ENCODE data around the gene PGAP6. TPM values are rescaled to one million over a fixed set of nuclear protein-coding genes. Genes with fewer than 3 reads are reported as not detected.

PGAP6 gene
- total RNA-seq, 1 donor = 54.3 TPM

Other genes starting within 250 kb of the PGAP6 start
- gene NPRL3, start 243.3 kb downstream of the PGAP6 start, total RNA-seq = 10.1 and 10.6 TPM in 2 replicates
- gene HBZ, start 229.3 kb downstream of the PGAP6 start, total RNA-seq = not detected in 2 replicates
- gene HBM, start 216.0 kb downstream of the PGAP6 start, total RNA-seq = not detected in 2 replicates
- gene HBA2, start 209.1 kb downstream of the PGAP6 start, total RNA-seq = not detected in 2 replicates
- gene HBA1, start 205.3 kb downstream of the PGAP6 start, total RNA-seq = not detected in 2 replicates
- not detected in 2 replicates for gene HBQ1, start 201.5 kb downstream of the PGAP6 start, total RNA-seq
- 44.8 and 46.0 TPM in 2 replicates for gene LUC7L, start 152.5 kb downstream of the PGAP6 start, total RNA-seq
- gene FAM234A, start 147.2 kb downstream of the PGAP6 start, total RNA-seq = 86.0 and 113 TPM in 2 replicates
- 0.36 and 0.59 TPM in 2 replicates for gene RGS11, start 106.0 kb downstream of the PGAP6 start, total RNA-seq
- not detected in 2 replicates for gene ARHGDIG, start 101.4 kb downstream of the PGAP6 start, total RNA-seq
- not detected in 2 replicates for gene PDIA2, start 98.8 kb downstream of the PGAP6 start, total RNA-seq
- 21.5 and 21.7 TPM in 2 replicates for gene AXIN1, start 29.3 kb downstream of the PGAP6 start, total RNA-seq
- gene MRPL28, start 11.4 kb downstream of the PGAP6 start, total RNA-seq = 50.7 and 55.4 TPM in 2 replicates
- gene NME4, start 15.2 kb upstream of the PGAP6 start, total RNA-seq = 77.2 and 83.6 TPM in 2 replicates
- 18.1 and 24.5 TPM in 2 replicates for gene DECR2, start 19.9 kb upstream of the PGAP6 start, total RNA-seq
- gene RAB11FIP3, start 43.7 kb upstream of the PGAP6 start, total RNA-seq = 22.7 and 25.3 TPM in 2 replicates
- gene CAPN15, start 145.7 kb upstream of the PGAP6 start, total RNA-seq = 25.3 and 27.1 TPM in 2 replicates
- under 0.01 TPM in 1 of 2 replicates, not detected in the other for gene PRR35, start 178.4 kb upstream of the PGAP6 start, total RNA-seq
- gene NHLRC4, start 185.0 kb upstream of the PGAP6 start, total RNA-seq = 1.2 and 2.2 TPM in 2 replicates
- 25.6 and 29.0 TPM in 2 replicates for gene PIGQ, start 188.0 kb upstream of the PGAP6 start, total RNA-seq
- gene RAB40C, start 208.1 kb upstream of the PGAP6 start, total RNA-seq = 11.2 and 13.3 TPM in 2 replicates
- under 0.01 and 0.36 TPM in 2 replicates for gene WFIKKN1, start 249.0 kb upstream of the PGAP6 start, total RNA-seq